Measurements from ENCODE around the gene ZFAND3.

Gene ZFAND3

GRCh38 chr6:37916149-37916548 lies 96.6 kb downstream of the ZFAND3 start:
- peaks cover 2% of the 10 kb centered on the region for H3K36me3 ChIP-seq (ENCODE audit: insufficient read depth, insufficient read length, low read length)
- H3K4me3 ChIP-seq (ENCODE audit: insufficient read length, low read depth), result no peak overlapping the region
- no peaks in the 10 kb centered on the region for H3K9me3 ChIP-seq (ENCODE audit: insufficient read depth, low read length)
- TF ChIP-seq SUZ12 (IDR thresholded peaks at IDR 0.05; ENCODE audit: extremely low read depth, insufficient read depth, insufficient read length) (no peak), ZNF274 (IDR thresholded peaks at IDR 0.05; ENCODE audit: low read depth, low read length) (no peak), YY1 (IDR thresholded peaks at IDR 0.05; ENCODE audit: insufficient read depth, insufficient read length) (no peak)
- no peaks in the 10 kb centered on the region for H3K4me1 ChIP-seq (ENCODE audit: insufficient read depth, insufficient read length)
- no peak for DNase-seq (ENCODE audit: low read depth, low spot score)
- H3K9ac ChIP-seq (ENCODE audit: insufficient read length, low read depth), result no peak overlapping the region
- no peaks in the 10 kb centered on the region for H3K27me3 ChIP-seq (ENCODE audit: insufficient read depth, insufficient read length)

DNA sequence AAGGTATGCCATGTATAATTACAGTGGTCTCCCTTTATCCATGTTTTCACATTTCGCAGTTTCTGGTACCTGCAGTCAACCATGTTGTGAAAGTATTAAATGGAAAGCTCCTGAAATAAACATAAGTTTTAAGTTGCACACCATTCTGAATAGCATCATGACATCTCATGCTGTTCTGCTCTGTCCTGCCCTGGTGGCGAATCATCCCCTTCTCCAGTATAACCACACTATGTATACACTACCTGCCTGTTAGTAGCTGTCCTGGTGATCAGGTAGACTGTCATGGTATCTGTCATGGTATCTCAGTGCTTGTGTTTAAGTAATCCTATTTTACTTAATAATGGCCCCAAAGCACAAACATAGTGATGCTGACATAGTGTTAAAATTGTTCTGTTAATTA lies 97.1 kb downstream of the ZFAND3 start:
- DNase-seq (ENCODE audit: low read depth, low spot score), result no peak
- Histone ChIP-seq H3K4me3 (ENCODE audit: insufficient read length, low read depth) (no peak overlapping the region), H3K9me3 (ENCODE audit: insufficient read depth, low read length) (no peaks in the 10 kb centered on the region), H3K27me3 (ENCODE audit: insufficient read depth, insufficient read length) (no peaks in the 10 kb centered on the region), H3K9ac (ENCODE audit: insufficient read length, low read depth) (no peak overlapping the region), H3K36me3 (ENCODE audit: insufficient read depth, insufficient read length, low read length) (peaks cover 2% of the 10 kb centered on the region), H3K4me1 (ENCODE audit: insufficient read depth, insufficient read length) (no peaks in the 10 kb centered on the region)
- TF ChIP-seq SUZ12 (IDR thresholded peaks at IDR 0.05; ENCODE audit: extremely low read depth, insufficient read depth, insufficient read length) (no peak), ZNF274 (IDR thresholded peaks at IDR 0.05; ENCODE audit: low read depth, low read length) (no peak), YY1 (IDR thresholded peaks at IDR 0.05; ENCODE audit: insufficient read depth, insufficient read length) (no peak)

GRCh38 chr6:37917566-37917965 lies 98.0 kb downstream of the ZFAND3 start:
- Histone ChIP-seq H3K27me3 (ENCODE audit: insufficient read depth, insufficient read length) (no peaks in the 10 kb centered on the region), H3K4me3 (ENCODE audit: insufficient read length, low read depth) (no peak overlapping the region), H3K4me1 (ENCODE audit: insufficient read depth, insufficient read length) (no peaks in the 10 kb centered on the region), H3K9ac (ENCODE audit: insufficient read length, low read depth) (no peak overlapping the region), H3K36me3 (ENCODE audit: insufficient read depth, insufficient read length, low read length) (peaks cover 2% of the 10 kb centered on the region), H3K9me3 (ENCODE audit: insufficient read depth, low read length) (no peaks in the 10 kb centered on the region)
- no peak for TF ChIP-seq ZNF274 (IDR thresholded peaks at IDR 0.05; ENCODE audit: low read depth, low read length)
- TF ChIP-seq SUZ12 (IDR thresholded peaks at IDR 0.05; ENCODE audit: extremely low read depth, insufficient read depth, insufficient read length), result no peak
- TF ChIP-seq YY1 (IDR thresholded peaks at IDR 0.05; ENCODE audit: insufficient read depth, insufficient read length), result no peak
- DNase-seq (ENCODE audit: low read depth, low spot score), result no peak

DNA sequence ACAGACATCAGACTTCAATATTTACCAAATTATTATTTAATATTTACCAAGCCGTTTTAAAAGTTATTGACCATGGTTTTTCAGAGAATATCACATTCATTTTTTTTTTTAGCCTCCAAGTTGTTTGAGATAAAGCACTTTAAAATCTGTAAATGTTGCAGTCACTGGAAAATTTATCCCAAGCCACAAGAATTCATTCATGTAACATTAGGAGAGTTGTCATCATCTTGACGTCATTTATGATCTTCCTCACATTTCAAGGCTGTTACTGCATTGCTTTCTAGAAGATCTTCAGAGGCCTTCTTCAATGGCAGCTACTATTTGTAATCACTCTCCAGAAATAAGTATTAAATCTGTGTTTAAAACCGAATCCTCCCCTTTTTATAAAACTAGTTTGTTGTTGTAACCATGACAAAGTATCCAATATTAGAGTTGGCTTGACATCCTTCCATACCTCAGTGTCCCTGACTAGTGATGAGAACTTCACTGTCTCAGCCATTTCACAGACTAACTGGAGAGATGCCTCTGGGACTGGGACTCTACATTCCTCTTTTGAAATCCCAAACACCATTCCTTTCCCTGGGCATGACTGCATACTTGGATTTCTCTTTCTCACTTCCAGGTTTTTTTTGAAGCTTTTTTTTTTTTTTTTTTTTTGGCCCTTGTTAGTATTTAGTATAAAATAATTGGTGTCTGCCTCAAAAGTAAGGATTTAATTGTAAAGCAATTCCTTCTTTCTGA lies 100.1 kb downstream of the ZFAND3 start:
- Histone ChIP-seq H3K4me3 (ENCODE audit: insufficient read length, low read depth) (no peak overlapping the region), H3K27me3 (ENCODE audit: insufficient read depth, insufficient read length) (no peaks in the 10 kb centered on the region), H3K9ac (ENCODE audit: insufficient read length, low read depth) (no peak overlapping the region), H3K36me3 (ENCODE audit: insufficient read depth, insufficient read length, low read length) (peaks cover 2% of the 10 kb centered on the region), H3K4me1 (ENCODE audit: insufficient read depth, insufficient read length) (no peaks in the 10 kb centered on the region), H3K9me3 (ENCODE audit: insufficient read depth, low read length) (no peaks in the 10 kb centered on the region)
- TF ChIP-seq YY1 (IDR thresholded peaks at IDR 0.05; ENCODE audit: insufficient read depth, insufficient read length) (no peak), SUZ12 (IDR thresholded peaks at IDR 0.05; ENCODE audit: extremely low read depth, insufficient read depth, insufficient read length) (no peak), ZNF274 (IDR thresholded peaks at IDR 0.05; ENCODE audit: low read depth, low read length) (no peak)
- no peak for DNase-seq (ENCODE audit: low read depth, low spot score)

DNA sequence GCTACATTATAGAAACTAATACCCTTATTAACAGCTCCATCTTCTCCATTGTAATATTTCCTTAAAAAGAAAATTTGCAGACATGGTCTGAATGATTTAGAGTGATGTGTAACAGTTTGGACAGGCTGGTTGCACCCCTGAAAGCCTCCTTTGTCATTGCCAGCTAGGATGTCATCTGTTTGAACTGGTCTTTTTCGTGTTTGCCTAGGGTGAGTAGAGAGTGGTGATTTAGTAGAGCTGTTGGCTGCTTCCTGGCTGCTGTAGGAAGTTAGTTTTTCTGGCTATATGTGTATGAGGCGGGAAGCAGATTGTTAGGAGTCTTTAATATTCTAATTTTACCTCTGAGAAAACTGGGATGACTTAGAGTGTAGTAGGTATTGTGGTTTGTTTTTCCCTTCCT lies 101.1 kb downstream of the ZFAND3 start:
- Histone ChIP-seq H3K9me3 (ENCODE audit: insufficient read depth, low read length) (no peaks in the 10 kb centered on the region), H3K4me1 (ENCODE audit: insufficient read depth, insufficient read length) (no peaks in the 10 kb centered on the region), H3K27me3 (ENCODE audit: insufficient read depth, insufficient read length) (no peaks in the 10 kb centered on the region), H3K9ac (ENCODE audit: insufficient read length, low read depth) (no peak overlapping the region), H3K36me3 (ENCODE audit: insufficient read depth, insufficient read length, low read length) (peaks cover 2% of the 10 kb centered on the region), H3K4me3 (ENCODE audit: insufficient read length, low read depth) (no peak overlapping the region)
- TF ChIP-seq SUZ12 (IDR thresholded peaks at IDR 0.05; ENCODE audit: extremely low read depth, insufficient read depth, insufficient read length) (no peak), YY1 (IDR thresholded peaks at IDR 0.05; ENCODE audit: insufficient read depth, insufficient read length) (no peak), ZNF274 (IDR thresholded peaks at IDR 0.05; ENCODE audit: low read depth, low read length) (no peak)
- DNase-seq (ENCODE audit: low read depth, low spot score), result no peak

DNA sequence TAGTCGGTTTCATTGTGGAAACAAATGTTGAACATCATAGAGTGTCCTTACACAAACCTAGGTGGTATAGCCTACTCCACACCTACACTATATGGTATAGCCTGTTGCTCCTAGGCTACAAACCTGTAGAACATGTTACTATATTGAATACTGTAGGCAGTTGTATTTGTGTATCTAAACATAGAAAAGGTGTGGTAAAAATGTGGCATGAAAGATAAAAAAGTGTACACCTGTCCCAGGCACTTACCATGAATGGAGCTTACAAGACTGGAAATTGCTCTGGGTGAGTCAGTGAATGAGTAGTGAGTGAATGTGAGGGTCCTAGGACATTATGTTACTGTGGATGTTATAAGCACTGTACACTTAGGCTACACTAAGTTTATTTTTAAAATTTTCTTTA lies 103.0 kb downstream of the ZFAND3 start:
- no peak for DNase-seq (ENCODE audit: low read depth, low spot score)
- no peaks in the 10 kb centered on the region for H3K9me3 ChIP-seq (ENCODE audit: insufficient read depth, low read length)
- no peaks in the 10 kb centered on the region for H3K27me3 ChIP-seq (ENCODE audit: insufficient read depth, insufficient read length)
- H3K9ac ChIP-seq (ENCODE audit: insufficient read length, low read depth), result no peak overlapping the region
- H3K4me3 ChIP-seq (ENCODE audit: insufficient read length, low read depth), result no peak overlapping the region
- no peaks in the 10 kb centered on the region for H3K36me3 ChIP-seq (ENCODE audit: insufficient read depth, insufficient read length, low read length)
- TF ChIP-seq SUZ12 (IDR thresholded peaks at IDR 0.05; ENCODE audit: extremely low read depth, insufficient read depth, insufficient read length) (no peak), YY1 (IDR thresholded peaks at IDR 0.05; ENCODE audit: insufficient read depth, insufficient read length) (no peak), ZNF274 (IDR thresholded peaks at IDR 0.05; ENCODE audit: low read depth, low read length) (no peak)
- no peaks in the 10 kb centered on the region for H3K4me1 ChIP-seq (ENCODE audit: insufficient read depth, insufficient read length)

- H3K36me3 ChIP-seq (ENCODE audit: insufficient read depth, insufficient read length, low read length), result no peaks in the 10 kb centered on the region
- no peak for DNase-seq (ENCODE audit: low read depth, low spot score)
- H3K27me3 ChIP-seq (ENCODE audit: insufficient read depth, insufficient read length), result no peaks in the 10 kb centered on the region
- TF ChIP-seq SUZ12 (IDR thresholded peaks at IDR 0.05; ENCODE audit: extremely low read depth, insufficient read depth, insufficient read length) (no peak), YY1 (IDR thresholded peaks at IDR 0.05; ENCODE audit: insufficient read depth, insufficient read length) (no peak)
- no peak overlapping the region for H3K9ac ChIP-seq (ENCODE audit: insufficient read length, low read depth)
- H3K9me3 ChIP-seq (ENCODE audit: insufficient read depth, low read length), result no peaks in the 10 kb centered on the region
- H3K4me3 ChIP-seq (ENCODE audit: insufficient read length, low read depth), result no peak overlapping the region
- H3K4me1 ChIP-seq (ENCODE audit: insufficient read depth, insufficient read length), result no peaks in the 10 kb centered on the region
Observed at GRCh38 chr6:37923514-37923913, 104.0 kb downstream of the ZFAND3 start.

Measured in NT2/D1 (cell line).